IPS DF 6.9 (cell line): ENCODE measurements around the gene WDR12.

ENCODE experiments used
- DNase-seq: peaks from one replicate; pipeline ENCODE4 v3.0.0-alpha.2; 2013; ENCODE audit warnings: low read depth, low spot score
- H3K27ac ChIP-seq: one replicate; pipeline ENCODE4 v1.5.1; 2013; ENCODE audit warnings: low read length, control low read depth
- H3K27me3 ChIP-seq: 2 replicates; pipeline ENCODE4 v1.6.1; 2013; ENCODE audit warnings: mild to moderate bottlenecking, low read length; ENCODE audit not compliant: control insufficient read depth, insufficient read depth
- H3K36me3 ChIP-seq: 2 replicates; pipeline ENCODE4 v1.6.1; 2013; ENCODE audit warnings: low read length; ENCODE audit not compliant: control insufficient read depth, insufficient read depth
- H3K4me1 ChIP-seq: 2 replicates; pipeline ENCODE4 v1.6.1; 2013; ENCODE audit warnings: low read length; ENCODE audit not compliant: control insufficient read depth, insufficient read depth
- H3K4me3 ChIP-seq: 2 replicates; pipeline ENCODE4 v1.5.1; 2013; ENCODE audit warnings: mild to moderate bottlenecking, low read length
- H3K9me3 ChIP-seq: 2 replicates; pipeline ENCODE4 v1.6.1; 2013; ENCODE audit warnings: low read length, inconsistent platforms; ENCODE audit not compliant: control insufficient read depth, insufficient read depth
- WGBS: extraction: QIAGEN DNeasy Blood & Tissue Kit; methylation state at CpG from one replicate; pipeline ENCODE4 v1.1.7; 2013; ENCODE audit warnings: mixed read lengths, missing lambda C conversion rate; ENCODE audit not compliant: insufficient read length, insufficient coverage; 5-methylcytosine and 5-hydroxymethylcytosine counted together

Gene WDR12

DNA sequence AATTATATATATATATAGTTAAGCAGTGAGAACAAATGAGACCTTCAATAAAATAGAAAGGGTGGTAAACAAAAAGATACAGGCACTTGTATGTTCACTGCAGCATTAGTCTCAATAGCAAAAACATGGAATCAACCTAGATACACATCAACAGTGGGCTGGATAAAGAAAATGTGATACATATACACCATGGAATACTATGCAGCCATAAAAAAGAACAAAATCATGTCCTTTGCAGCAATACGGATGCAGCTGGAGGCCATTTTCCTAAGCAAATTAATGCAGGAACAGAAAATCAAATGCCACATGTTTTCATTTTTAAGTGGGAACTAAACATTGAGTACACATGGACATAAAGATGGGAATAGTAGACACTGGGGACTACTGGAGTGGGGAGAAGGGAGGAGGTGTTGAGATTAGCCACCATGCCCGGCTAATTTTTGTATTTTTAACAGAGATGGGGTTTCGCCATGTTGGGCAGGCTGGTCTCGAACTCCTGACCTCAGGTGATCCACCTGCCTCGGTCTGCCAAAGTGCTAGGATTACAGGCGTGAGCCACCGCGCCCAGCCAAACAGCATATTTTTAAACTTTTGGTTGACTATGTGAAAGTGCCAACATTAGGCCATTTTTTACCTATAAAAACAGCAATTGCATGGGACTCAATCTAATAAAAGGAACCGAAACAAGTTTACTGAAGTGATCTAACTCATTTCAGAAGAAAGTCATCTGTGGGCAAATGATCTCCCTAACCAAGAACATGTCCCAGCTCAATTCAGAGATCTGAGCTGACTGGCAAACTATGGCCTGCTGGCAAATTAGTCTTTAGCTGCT, 63.6 kb downstream of the WDR12 start:
- no peaks in the 10 kb centered on the region for H3K27me3 ChIP-seq
- H3K27ac ChIP-seq: no peak overlapping the region
- no peak for DNase-seq
- H3K36me3 ChIP-seq: no peaks in the 10 kb centered on the region
- H3K9me3 ChIP-seq: no peaks in the 10 kb centered on the region
- no CpG with 5 or more reads among the region's 9 CpGs for WGBS
- no peak overlapping the region for H3K4me3 ChIP-seq
- no peaks in the 10 kb centered on the region for H3K4me1 ChIP-seq

GRCh38 chr2:202844656-202845055, 66.8 kb downstream of the WDR12 start:
- H3K9me3 ChIP-seq: no peaks in the 10 kb centered on the region
- H3K4me3 ChIP-seq: no peak overlapping the region
- H3K4me1 ChIP-seq: no peaks in the 10 kb centered on the region
- no CpG with 5 or more reads among the region's 2 CpGs for WGBS
- H3K27ac ChIP-seq: no peak overlapping the region
- no peak for DNase-seq
- H3K36me3 ChIP-seq: no peaks in the 10 kb centered on the region
- no peaks in the 10 kb centered on the region for H3K27me3 ChIP-seq

- DNase-seq: no peak
- H3K4me1 ChIP-seq: no peaks in the 10 kb centered on the region
- no peaks in the 10 kb centered on the region for H3K36me3 ChIP-seq
- H3K9me3 ChIP-seq: no peaks in the 10 kb centered on the region
- H3K27ac ChIP-seq: no peak overlapping the region
- no peaks in the 10 kb centered on the region for H3K27me3 ChIP-seq
- H3K4me3 ChIP-seq: no peak overlapping the region
Observed at GRCh38 chr2:202842690-202843089, 68.8 kb downstream of the WDR12 start.

- no peaks in the 10 kb centered on the region for H3K9me3 ChIP-seq
- no CpG with 5 or more reads among the region's 11 CpGs for WGBS
Observed at GRCh38 chr2:202841090-202841867, 70.2 kb downstream of the WDR12 start.

DNA sequence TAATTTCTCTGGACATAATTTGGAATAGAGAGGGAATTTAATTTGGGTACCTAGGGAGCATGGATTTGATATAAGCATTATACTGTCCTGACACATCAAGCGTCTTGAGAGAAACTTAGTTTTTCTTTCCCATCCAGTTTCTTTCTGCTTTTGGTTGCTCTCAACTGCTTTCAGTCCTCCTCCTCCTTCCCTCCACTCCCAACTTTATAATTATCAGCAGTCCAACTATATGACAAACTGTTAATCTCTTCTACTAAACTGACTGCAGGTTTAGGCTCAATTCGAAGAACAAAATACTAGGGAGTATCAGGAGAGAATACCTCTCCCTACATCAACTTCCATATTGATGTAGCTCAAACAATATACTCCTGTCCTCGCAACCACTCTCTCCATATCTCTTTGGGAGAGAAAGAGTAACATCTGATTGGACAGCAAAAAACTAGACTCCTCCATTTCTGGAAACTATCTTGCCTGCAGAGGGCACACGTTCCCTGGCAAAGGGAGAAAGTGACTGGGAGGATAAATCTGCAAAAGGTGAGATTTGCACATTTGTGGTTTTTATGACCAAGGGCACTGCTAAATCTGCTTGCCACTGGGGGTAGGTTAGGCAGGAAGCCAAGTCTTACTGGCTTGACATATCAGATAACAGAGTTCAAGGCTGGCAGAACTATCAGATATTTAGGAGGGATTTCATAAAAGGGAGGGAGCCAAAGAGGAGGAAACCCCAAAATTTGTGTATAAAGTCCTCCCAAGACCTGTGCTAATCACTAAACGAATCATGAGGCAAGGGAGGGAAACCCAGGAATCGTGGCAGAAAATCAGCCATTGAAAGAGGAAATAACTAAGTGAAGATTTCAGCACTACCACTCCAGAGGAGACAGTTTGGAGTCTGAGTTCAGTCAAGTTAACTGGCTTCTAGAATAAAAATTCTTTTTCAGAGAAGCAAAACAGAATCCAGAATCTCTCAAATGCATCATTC, 79.9 kb downstream of the WDR12 start:
- Histone ChIP-seq H3K27ac (no peak overlapping the region), H3K27me3 (no peaks in the 10 kb centered on the region), H3K4me3 (no peak overlapping the region), H3K36me3 (no peaks in the 10 kb centered on the region), H3K9me3 (no peaks in the 10 kb centered on the region), H3K4me1 (no peaks in the 10 kb centered on the region)
- peak; percentile 25 for DNase-seq
- WGBS: no CpG with 5 or more reads among the region's 6 CpGs

More at GRCh38 chr2:202841090-202841867, 70.2 kb downstream of the WDR12 start:
- no peak overlapping the region for H3K4me3 ChIP-seq
- H3K27ac ChIP-seq: no peak overlapping the region
- H3K36me3 ChIP-seq: no peaks in the 10 kb centered on the region
- no peaks in the 10 kb centered on the region for H3K27me3 ChIP-seq
- no peak for DNase-seq
- H3K4me1 ChIP-seq: no peaks in the 10 kb centered on the region

DNA sequence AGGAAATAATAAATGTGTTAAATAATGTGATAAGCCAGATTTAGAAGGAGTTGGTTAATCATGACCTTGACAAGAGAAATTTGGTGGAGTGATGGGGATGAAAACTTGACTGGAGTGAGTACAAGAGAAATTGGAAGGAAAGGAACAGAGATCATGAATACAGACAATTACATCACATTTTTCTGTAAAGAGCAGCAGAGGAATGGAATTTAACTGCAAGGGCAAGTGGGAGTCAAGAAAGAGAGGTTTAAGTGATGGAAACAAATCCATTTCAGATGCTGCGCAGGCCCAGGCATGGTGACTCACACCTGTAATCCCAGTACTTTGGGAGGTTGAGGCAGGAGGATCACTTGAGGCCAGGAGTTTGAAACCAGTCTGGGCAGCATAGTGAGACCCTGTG, 86.6 kb downstream of the WDR12 start:
- no peaks in the 10 kb centered on the region for H3K36me3 ChIP-seq
- no peaks in the 10 kb centered on the region for H3K9me3 ChIP-seq
- no peak overlapping the region for H3K4me3 ChIP-seq
- no peaks in the 10 kb centered on the region for H3K27me3 ChIP-seq
- no peaks in the 10 kb centered on the region for H3K4me1 ChIP-seq
- no peak for DNase-seq
- H3K27ac ChIP-seq: no peak overlapping the region
- no CpG with 5 or more reads among the region's 1 CpG for WGBS
